Activated T-helper 1 cell treated with anti-CD3 and anti-CD28 coated beads, Interleukin-12 subunit alpha, Interleukin-12 subunit beta, Interleukin-2, Interleukin-4 antibody, amounts not matched to agents 30 ng/mL and 10 ng/mL and 1 ng/mL, durations not matched to agents 14 hours and 24 hours and 36 hours (primary cell): ENCODE measurements around the gene NFIB. TPM values are rescaled to one million over a fixed set of nuclear protein-coding genes. Genes with fewer than 3 reads are reported as not detected.

ENCODE experiments used
- DNase-seq: peaks from one replicate; pipeline ENCODE4 v3.0.0; 2021; ENCODE audit warnings: low spot score
- H3K27ac Mint-ChIP-seq: one replicate; pipeline ENCODE4 v1.8.0; 2021; ENCODE audit warnings: mild to moderate bottlenecking, mixed read lengths
- H3K27me3 Mint-ChIP-seq: one replicate; pipeline ENCODE4 v1.8.0; 2022; ENCODE audit warnings: mild to moderate bottlenecking, moderate library complexity, mixed read lengths; ENCODE audit not compliant: insufficient read depth
- H3K36me3 Mint-ChIP-seq: one replicate; pipeline ENCODE4 v1.8.0; 2021; ENCODE audit warnings: low read depth, mixed read lengths
- H3K4me1 Mint-ChIP-seq: one replicate; pipeline ENCODE4 v1.8.0; 2021; ENCODE audit warnings: low read depth, mixed read lengths
- H3K4me3 Mint-ChIP-seq: one replicate; pipeline ENCODE4 v1.8.0; 2021; ENCODE audit warnings: mild to moderate bottlenecking, moderate library complexity, mixed read lengths
- H3K9me3 Mint-ChIP-seq: one replicate; pipeline ENCODE4 v1.8.0; 2021; ENCODE audit warnings: mixed read lengths
- intact Hi-C: fragments of 100-400 bp; cut with micrococcal nuclease; formaldehyde crosslinking; loops from one replicate; pipeline ENCODE4 v1.15.1; 2024
- total RNA-seq: library from RNA; stranded (reverse); gene quantifications from 2 replicates; pipeline ENCODE4 v1.2.3, GENCODE V29; 2022

The NFIB gene
- total RNA-seq, 1 donor from 2014 or later = not detected

DNA sequence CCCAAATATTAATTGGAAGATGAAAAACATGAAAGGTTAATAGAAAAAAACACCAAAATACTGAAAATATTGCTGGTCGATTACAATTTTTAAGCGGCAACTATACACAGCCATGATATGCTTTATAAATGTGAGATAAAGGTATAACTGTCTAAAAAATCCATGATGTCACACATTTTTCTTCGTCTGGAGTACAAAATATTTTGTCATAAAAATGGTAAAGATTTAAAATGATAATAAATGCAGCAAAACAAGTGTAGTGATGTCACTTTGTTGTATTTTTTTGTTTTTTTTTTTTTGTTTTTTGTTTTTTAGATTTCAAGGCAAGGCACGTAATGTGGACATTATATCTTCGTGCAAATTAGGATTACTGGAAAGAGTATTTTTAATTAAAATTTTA lies 227.4 kb downstream of the NFIB start:
- no peaks in the 10 kb centered on the region for H3K9me3 Mint-ChIP-seq
- H3K4me1 Mint-ChIP-seq = no peaks in the 10 kb centered on the region
- intact Hi-C loops = no loop called here
- DNase-seq = no peak
- no peaks in the 10 kb centered on the region for H3K36me3 Mint-ChIP-seq
- no peak overlapping the region for H3K27ac Mint-ChIP-seq
- H3K4me3 Mint-ChIP-seq = no peak overlapping the region
- no peaks in the 10 kb centered on the region for H3K27me3 Mint-ChIP-seq

DNA sequence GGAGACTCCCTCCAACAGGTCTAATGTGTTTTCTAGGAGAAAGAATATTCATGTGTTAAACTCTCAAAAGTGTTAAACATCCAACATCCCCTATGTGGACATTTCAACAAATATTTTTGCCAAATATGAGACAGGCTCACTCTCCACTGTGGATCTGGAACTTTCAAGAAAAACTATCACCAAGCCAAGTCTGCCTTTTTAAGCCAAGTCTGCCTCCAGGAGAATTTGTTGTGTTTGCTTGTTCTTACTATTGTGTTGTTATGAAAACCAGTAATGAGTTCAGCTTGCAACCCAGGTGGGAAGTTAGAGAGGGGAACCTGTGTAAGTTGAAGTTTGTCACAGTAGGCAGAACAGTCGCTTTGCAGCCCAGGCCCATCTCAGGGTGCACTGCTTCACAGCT lies 228.1 kb downstream of the NFIB start:
- H3K27ac Mint-ChIP-seq = no peak overlapping the region
- DNase-seq = no peak
- no peaks in the 10 kb centered on the region for H3K27me3 Mint-ChIP-seq
- H3K9me3 Mint-ChIP-seq = no peaks in the 10 kb centered on the region
- no peaks in the 10 kb centered on the region for H3K36me3 Mint-ChIP-seq
- H3K4me1 Mint-ChIP-seq = no peaks in the 10 kb centered on the region
- intact Hi-C loops = no loop called here
- H3K4me3 Mint-ChIP-seq = no peak overlapping the region

DNA sequence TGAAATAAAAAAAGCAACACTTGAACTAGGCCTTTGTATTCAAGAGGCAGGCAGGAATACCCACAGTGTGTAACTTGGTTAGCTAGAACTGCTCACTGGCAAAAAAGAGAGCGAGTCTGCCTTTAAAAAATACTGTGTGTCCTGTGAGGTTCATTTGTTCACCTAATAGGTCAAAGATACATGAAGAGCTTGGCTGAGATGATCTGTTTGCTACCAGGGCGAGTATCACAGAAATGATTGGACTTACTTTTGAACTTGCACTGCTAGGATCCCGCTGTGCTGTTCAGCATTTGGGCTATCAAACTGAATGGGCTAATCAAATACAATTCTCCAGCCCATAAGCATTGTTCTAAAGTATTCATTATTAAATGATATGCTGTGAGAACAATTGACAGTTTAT lies 229.1 kb downstream of the NFIB start:
- H3K4me3 Mint-ChIP-seq = no peak overlapping the region
- DNase-seq = no peak
- no peaks in the 10 kb centered on the region for H3K9me3 Mint-ChIP-seq
- H3K36me3 Mint-ChIP-seq = no peaks in the 10 kb centered on the region
- intact Hi-C loops = no loop called here
- no peaks in the 10 kb centered on the region for H3K27me3 Mint-ChIP-seq
- no peak overlapping the region for H3K27ac Mint-ChIP-seq
- no peaks in the 10 kb centered on the region for H3K4me1 Mint-ChIP-seq

DNA sequence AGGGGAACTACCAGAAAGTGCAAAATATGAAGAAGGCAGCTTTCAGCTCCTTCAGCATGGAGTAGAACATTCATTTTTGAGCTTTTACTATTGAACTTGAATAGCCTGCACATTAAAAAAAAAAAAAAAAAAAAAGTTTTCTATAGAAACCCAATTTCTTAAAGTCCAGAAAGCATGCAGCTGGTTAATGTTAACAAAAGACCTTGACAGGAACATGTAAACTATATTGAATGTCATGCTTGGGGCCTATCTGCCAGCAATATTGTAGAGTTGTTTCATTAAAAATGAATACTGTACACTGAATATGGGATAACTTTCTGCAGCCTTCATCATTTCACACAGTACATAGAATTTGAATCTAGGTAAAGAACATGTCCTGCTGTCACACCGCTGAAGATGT lies 230.6 kb downstream of the NFIB start:
- no peaks in the 10 kb centered on the region for H3K36me3 Mint-ChIP-seq
- no peaks in the 10 kb centered on the region for H3K27me3 Mint-ChIP-seq
- DNase-seq = no peak
- H3K9me3 Mint-ChIP-seq = no peaks in the 10 kb centered on the region
- no peak overlapping the region for H3K27ac Mint-ChIP-seq
- H3K4me3 Mint-ChIP-seq = no peak overlapping the region
- no peaks in the 10 kb centered on the region for H3K4me1 Mint-ChIP-seq
- intact Hi-C loops = no loop called here

DNA sequence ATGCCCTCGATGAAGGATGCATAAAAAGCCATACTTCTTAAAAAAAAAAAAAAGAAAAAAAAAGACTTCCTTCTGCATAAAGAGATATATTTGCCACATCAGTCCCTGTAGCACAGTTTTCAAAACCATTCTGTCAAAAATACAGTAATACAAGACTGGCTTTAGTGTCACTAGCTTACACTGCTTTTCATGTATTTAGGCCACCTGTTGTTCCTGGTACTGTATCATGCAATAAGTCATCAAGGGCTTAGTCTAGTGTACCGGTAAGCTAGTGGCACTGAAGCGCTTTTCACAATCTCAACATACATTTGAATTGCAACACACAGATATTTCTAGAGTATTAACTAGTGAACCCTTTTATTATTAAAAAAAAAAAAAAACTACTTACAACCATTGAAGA lies 231.2 kb downstream of the NFIB start:
- no peaks in the 10 kb centered on the region for H3K4me1 Mint-ChIP-seq
- H3K9me3 Mint-ChIP-seq = no peaks in the 10 kb centered on the region
- intact Hi-C loops = no loop called here
- H3K36me3 Mint-ChIP-seq = no peaks in the 10 kb centered on the region
- H3K27me3 Mint-ChIP-seq = no peaks in the 10 kb centered on the region
- no peak overlapping the region for H3K4me3 Mint-ChIP-seq
- DNase-seq = no peak
- H3K27ac Mint-ChIP-seq = no peak overlapping the region

DNA sequence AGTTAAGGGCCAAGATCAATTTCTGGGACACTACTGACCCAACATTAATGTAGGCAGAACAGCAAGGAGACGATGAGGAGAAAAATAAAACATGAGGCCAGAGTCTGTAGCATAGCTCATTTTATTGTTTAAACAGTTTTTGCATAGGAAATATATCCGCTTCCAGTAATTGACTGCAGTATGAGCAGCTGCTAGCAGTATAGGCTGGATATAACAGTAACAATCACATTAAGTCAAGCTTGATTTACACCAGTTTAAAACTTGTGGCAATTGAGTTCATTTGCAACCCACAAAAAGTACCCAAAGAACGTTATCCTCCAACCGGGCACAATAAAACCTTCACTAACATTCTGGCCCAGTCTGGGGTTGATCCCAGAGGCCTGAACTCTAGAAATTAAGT lies 232.2 kb downstream of the NFIB start:
- Mint-ChIP-seq H3K27ac (no peak overlapping the region), H3K4me3 (no peak overlapping the region), H3K4me1 (no peaks in the 10 kb centered on the region), H3K36me3 (no peaks in the 10 kb centered on the region), H3K9me3 (peaks cover 3% of the 10 kb centered on the region), H3K27me3 (no peaks in the 10 kb centered on the region)
- intact Hi-C loops = no loop called here
- DNase-seq = no peak

DNA sequence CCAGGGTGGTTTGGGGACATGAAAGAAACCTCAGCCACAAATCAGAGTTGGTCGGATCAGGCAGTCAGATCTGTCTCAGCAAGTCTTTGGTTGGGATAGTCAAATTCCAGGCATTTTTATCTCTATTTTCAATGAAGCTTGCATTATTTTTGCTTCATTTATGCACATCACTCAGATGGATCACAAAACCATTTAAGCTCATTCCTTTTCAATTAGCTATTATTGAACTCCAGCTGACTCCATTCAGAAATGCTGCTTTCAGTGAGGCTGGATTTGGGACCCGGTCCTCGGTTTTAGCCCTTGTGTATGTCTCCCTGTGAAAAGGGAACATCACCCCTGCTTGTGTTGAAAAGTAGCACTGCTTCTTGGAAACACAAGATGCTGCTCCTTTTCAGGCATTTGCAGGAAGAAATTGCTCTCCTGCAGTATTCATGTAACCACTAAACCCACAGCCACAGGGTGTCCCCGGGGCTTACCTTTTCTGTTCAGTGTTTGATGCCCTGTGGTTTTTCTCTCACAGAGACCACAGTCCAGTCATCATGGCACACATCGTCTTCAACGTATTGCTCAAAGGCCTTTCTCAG lies 232.9 kb downstream of the NFIB start:
- H3K27ac Mint-ChIP-seq = no peak overlapping the region
- peaks cover 3% of the 10 kb centered on the region for H3K9me3 Mint-ChIP-seq
- no peaks in the 10 kb centered on the region for H3K27me3 Mint-ChIP-seq
- no peak overlapping the region for H3K4me3 Mint-ChIP-seq
- H3K36me3 Mint-ChIP-seq = no peaks in the 10 kb centered on the region
- intact Hi-C loops = no loop called here
- no peaks in the 10 kb centered on the region for H3K4me1 Mint-ChIP-seq
- DNase-seq = no peak

DNA sequence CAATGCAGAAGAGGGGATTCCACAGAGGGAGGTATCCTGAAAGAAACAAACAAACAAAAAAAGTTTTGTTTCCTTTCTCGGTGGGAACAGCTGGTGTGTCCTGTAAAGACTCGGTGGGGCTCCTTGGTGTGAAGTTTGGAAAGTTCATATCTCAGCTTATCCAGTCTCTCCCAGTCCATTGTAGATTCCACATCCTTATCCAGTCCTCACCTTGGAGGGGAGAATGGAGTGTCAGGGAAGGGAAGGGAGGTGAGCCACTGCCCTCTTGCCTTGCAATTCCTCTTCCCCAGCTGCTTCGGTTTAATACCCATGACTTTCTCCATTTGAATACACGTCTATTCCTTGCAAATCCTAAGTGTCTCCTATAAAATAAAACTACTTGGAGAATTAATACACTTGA lies 234.5 kb downstream of the NFIB start:
- intact Hi-C loops = no loop called here
- H3K27ac Mint-ChIP-seq = no peak overlapping the region
- peaks cover 3% of the 10 kb centered on the region for H3K9me3 Mint-ChIP-seq
- H3K36me3 Mint-ChIP-seq = no peaks in the 10 kb centered on the region
- DNase-seq = no peak
- H3K27me3 Mint-ChIP-seq = no peaks in the 10 kb centered on the region
- H3K4me1 Mint-ChIP-seq = no peaks in the 10 kb centered on the region
- no peak overlapping the region for H3K4me3 Mint-ChIP-seq

DNA sequence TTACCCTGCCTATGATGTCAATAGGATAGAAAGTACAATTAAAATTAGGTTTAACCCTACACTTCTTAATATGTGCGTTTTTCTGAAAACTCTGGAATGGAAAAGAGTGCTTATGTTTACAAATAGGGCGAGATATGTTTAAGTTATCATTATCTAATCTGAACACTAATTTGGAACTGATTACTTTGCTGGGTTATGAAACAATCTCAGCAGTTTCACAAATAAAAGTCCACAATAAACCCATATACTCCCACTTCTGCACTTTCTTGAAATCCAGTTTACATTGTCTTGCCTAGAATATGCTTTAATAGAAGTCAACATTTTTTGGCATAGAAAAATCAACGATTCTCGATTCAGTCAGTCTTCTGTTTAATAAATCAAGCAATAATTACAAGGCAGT lies 236.3 kb downstream of the NFIB start:
- intact Hi-C loops = no loop called here
- Mint-ChIP-seq H3K4me1 (no peaks in the 10 kb centered on the region), H3K27me3 (no peaks in the 10 kb centered on the region), H3K36me3 (no peaks in the 10 kb centered on the region), H3K27ac (no peak overlapping the region), H3K4me3 (no peak overlapping the region), H3K9me3 (peaks cover 6% of the 10 kb centered on the region)
- DNase-seq = no peak

DNA sequence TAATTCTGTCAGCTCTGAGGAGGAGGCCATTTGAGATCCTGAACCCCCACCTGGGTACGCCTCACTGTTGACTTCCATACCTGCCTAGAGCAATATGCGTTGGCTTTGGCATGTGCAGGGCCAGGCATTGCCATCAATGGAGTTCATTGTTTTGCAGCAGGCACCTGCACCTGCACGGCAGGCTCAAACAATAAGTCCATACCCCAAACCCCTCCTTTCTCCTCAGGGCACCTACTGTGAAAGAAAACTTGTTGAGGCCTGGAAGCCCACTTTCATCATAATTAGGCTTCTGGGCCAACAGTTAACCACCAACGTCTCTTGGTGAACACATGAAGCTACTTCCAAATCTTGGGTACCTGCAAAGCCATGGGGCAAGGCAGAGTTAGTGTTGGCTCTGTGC lies 238.7 kb downstream of the NFIB start:
- intact Hi-C loops = no loop called here
- no peak for DNase-seq
- H3K9me3 Mint-ChIP-seq = peaks cover 13% of the 10 kb centered on the region

DNA sequence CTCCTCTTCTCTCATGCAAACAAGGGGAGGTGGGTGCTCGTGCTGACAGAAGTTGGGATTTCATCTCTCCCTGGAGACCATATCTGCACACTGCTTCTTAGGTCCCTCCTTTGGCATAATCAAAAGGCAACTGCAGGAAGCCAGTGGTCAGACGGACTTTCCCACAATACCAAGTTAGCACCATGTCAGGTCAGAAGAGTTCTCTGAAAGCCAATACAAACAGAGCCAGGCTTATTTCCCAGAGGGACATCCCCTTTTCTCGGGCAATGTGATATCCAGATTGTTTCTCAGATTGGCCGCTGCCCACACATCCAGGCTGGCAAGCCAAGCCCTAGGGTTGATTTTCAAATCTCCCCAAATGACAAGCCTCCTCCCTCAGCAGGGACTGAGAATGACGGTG lies 241.1 kb downstream of the NFIB start:
- no peaks in the 10 kb centered on the region for H3K27me3 Mint-ChIP-seq
- no peaks in the 10 kb centered on the region for H3K4me1 Mint-ChIP-seq
- no peak for DNase-seq
- H3K9me3 Mint-ChIP-seq = peaks cover 17% of the 10 kb centered on the region
- no peak overlapping the region for H3K4me3 Mint-ChIP-seq
- no peaks in the 10 kb centered on the region for H3K36me3 Mint-ChIP-seq
- no peak overlapping the region for H3K27ac Mint-ChIP-seq
- intact Hi-C loops = no loop called here

More for the DNA sequence above, 238.7 kb downstream of the NFIB start:
- no peaks in the 10 kb centered on the region for H3K27me3 Mint-ChIP-seq
- H3K4me1 Mint-ChIP-seq = no peaks in the 10 kb centered on the region
- H3K36me3 Mint-ChIP-seq = no peaks in the 10 kb centered on the region
- H3K27ac Mint-ChIP-seq = no peak overlapping the region
- no peak overlapping the region for H3K4me3 Mint-ChIP-seq

DNA sequence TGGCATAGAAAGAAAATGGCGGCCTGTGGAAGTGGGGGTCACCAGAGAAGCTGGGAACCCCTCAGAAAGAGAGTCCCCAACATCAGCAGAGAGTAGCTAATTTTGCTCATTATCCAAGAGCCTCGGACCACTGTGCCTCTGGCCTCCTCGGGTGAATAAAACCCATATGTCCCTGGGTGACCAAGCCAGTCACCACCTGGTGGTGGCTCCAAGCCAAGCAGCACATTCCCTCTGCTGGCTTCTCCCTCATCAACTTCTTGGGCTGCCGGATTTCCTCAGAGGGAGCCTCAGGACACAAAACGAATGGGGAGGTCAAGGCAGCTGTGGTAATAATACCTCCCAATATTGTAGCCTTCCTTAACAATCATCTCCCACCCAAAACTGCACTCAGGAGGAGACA lies 242.5 kb downstream of the NFIB start:
- no peak for DNase-seq
- no peaks in the 10 kb centered on the region for H3K36me3 Mint-ChIP-seq
- H3K27ac Mint-ChIP-seq = no peak overlapping the region
- H3K4me3 Mint-ChIP-seq = no peak overlapping the region
- intact Hi-C loops = no loop called here
- peaks cover 14% of the 10 kb centered on the region for H3K9me3 Mint-ChIP-seq
- no peaks in the 10 kb centered on the region for H3K4me1 Mint-ChIP-seq
- no peaks in the 10 kb centered on the region for H3K27me3 Mint-ChIP-seq

DNA sequence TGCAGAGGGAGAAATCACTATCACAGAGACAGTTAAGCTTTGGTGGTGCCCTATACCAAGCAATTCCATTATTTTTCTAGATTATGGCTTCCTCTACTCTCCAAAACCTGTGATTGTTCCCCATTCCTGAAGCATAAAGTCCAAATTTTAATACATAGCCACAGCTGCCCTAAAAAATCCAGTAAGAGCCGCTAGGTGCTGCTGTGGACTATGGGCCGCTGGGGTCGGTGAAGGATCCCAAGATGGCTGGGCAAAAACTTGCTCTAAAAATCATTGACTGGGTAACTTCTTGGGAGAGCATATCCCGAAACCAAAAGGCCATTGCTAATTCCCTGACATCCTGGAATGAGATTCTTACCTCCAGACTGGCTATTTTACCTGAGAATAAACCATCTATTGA lies 245.3 kb downstream of the NFIB start:
- Mint-ChIP-seq H3K27me3 (no peaks in the 10 kb centered on the region), H3K27ac (no peak overlapping the region), H3K4me3 (no peak overlapping the region), H3K36me3 (no peaks in the 10 kb centered on the region), H3K4me1 (no peaks in the 10 kb centered on the region), H3K9me3 (peaks cover 14% of the 10 kb centered on the region)
- intact Hi-C loops = no loop called here
- DNase-seq = no peak

DNA sequence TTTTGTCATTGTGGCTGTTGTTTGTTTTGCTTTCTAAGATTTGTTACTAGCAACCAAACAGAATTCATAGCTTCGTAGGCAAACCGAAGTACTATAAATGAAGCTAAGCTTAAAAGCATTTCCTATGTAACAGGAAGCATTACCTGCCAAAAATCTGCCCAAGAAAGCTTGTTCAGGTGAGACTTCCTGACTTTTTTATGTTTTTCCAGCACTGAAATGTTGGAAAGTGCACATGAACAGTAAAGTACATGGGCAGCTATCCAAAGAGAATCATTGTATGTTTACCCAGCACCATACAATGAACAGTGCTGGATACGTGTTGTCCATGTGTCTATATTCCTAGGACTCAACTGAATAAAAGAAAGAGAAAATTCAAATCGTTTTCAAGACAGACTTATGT lies 247.1 kb downstream of the NFIB start:
- no peak for DNase-seq
- no peak overlapping the region for H3K4me3 Mint-ChIP-seq
- no peaks in the 10 kb centered on the region for H3K27me3 Mint-ChIP-seq
- H3K4me1 Mint-ChIP-seq = no peaks in the 10 kb centered on the region
- H3K9me3 Mint-ChIP-seq = peaks cover 7% of the 10 kb centered on the region
- H3K27ac Mint-ChIP-seq = no peak overlapping the region
- intact Hi-C loops = no loop called here
- H3K36me3 Mint-ChIP-seq = no peaks in the 10 kb centered on the region
